PC-3 (cell line): Measurements from ENCODE around the gene WAS. TPM values are rescaled to one million over a fixed set of nuclear protein-coding genes. Genes with fewer than 3 reads are reported as not detected.
A peak's percentile ranks its signal among the peaks of the same experiment; 100 is the strongest.

Source experiments
- ATAC-seq: fragments of 200-7000 bp; cut with Tn5 transposase; 2 replicates; pipeline ENCODE4 v1.9.1; 2020; ENCODE audit warnings: mild to moderate bottlenecking, moderate library complexity
- BruUV-seq: library from RNA; stranded (reverse); fragments of 400-500 nt; replicated peaks from 2 replicates; lab custom pipeline; 2021; lab: Mats Ljungman, UMichigan
- CTCF ChIA-PET: fragments of 300-600 bp; sonication (Branson Sonifier 250); formaldehyde crosslinking; loops from one replicate; lab custom pipeline; 2022; ENCODE audit warnings: antibody characterized with exemption; lab: Charles Lee
- POLR2A ChIA-PET: fragments of 300-600 bp; sonication (Branson Sonifier 250); formaldehyde crosslinking; loops from one replicate; lab custom pipeline; 2022; ENCODE audit warnings: antibody characterized with exemption; ENCODE audit not compliant: unreplicated experiment; lab: Charles Lee
- DNase-seq: peaks from one replicate; pipeline ENCODE4 v3.0.0-alpha.2; 2015
- H2AFZ ChIP-seq: fragments of 300-600 bp; sonication (generic); 2 replicates; pipeline ENCODE4 v1.6.0; 2016; ENCODE audit warnings: antibody characterized with exemption, low read length
- H3F3A ChIP-seq: fragments of 300-600 bp; sonication (generic); one replicate; pipeline ENCODE4 v1.6.0; 2017; ENCODE audit warnings: antibody characterized with exemption, low read length, control low read depth, mild to moderate bottlenecking; ENCODE audit not compliant: unreplicated experiment
- H3K27ac ChIP-seq: fragments of 300-600 bp; sonication (generic); 2 replicates; pipeline ENCODE4 v1.5.1; 2016; ENCODE audit warnings: mild to moderate bottlenecking, low read length
- H3K27me3 ChIP-seq: fragments of 300-600 bp; sonication (generic); 2 replicates; pipeline ENCODE4 v1.6.1; 2016; ENCODE audit warnings: low read length, mixed read lengths
- H3K36me3 ChIP-seq: fragments of 300-600 bp; sonication (generic); 2 replicates; pipeline ENCODE4 v1.6.1; 2016; ENCODE audit warnings: low read depth, mixed run types, low read length, mixed read lengths
- H3K4me1 ChIP-seq: fragments of 300-600 bp; sonication (generic); 2 replicates; pipeline ENCODE4 v1.5.1; 2016; ENCODE audit warnings: low read length; ENCODE audit not compliant: insufficient read depth
- H3K4me2 ChIP-seq: fragments of 300-600 bp; sonication (generic); 2 replicates; pipeline ENCODE4 v1.6.0; 2016; ENCODE audit warnings: low read length
- H3K4me3 ChIP-seq: fragments of 300-600 bp; sonication (generic); 2 replicates; pipeline ENCODE4 v1.5.1; 2016; ENCODE audit warnings: mild to moderate bottlenecking, low read length, mixed read lengths
- H3K79me2 ChIP-seq: fragments of 300-600 bp; sonication (generic); 2 replicates; pipeline ENCODE4 v1.6.1; 2017; ENCODE audit warnings: low read length, mixed read lengths
- H3K9ac ChIP-seq: fragments of 300-600 bp; sonication (generic); 2 replicates; pipeline ENCODE4 v1.6.0; 2016; ENCODE audit warnings: mild to moderate bottlenecking, low read length
- H3K9me2 ChIP-seq: fragments of 300-600 bp; sonication (generic); replicated peaks from 2 replicates; pipeline ENCODE4 v1.6.1; 2016; ENCODE audit warnings: mixed run types, low read length, mixed read lengths
- H3K9me3 ChIP-seq: fragments of 300-600 bp; sonication (generic); 2 replicates; pipeline ENCODE4 v1.6.1; 2016; ENCODE audit warnings: low read length, mixed read lengths
- H4K20me1 ChIP-seq: fragments of 300-600 bp; sonication (generic); 2 replicates; pipeline ENCODE4 v1.6.1; 2016; ENCODE audit warnings: low read length, mixed read lengths
- EZH2 ChIP-seq: fragments of 300-600 bp; sonication (generic); IDR thresholded peaks from one replicate; pipeline ENCODE4 v1.6.1; 2017; ENCODE audit warnings: antibody characterized with exemption, mild to moderate bottlenecking, low read length; ENCODE audit not compliant: unreplicated experiment
- EZH2phosphoT487 ChIP-seq: fragments of 300-600 bp; sonication (generic); IDR thresholded peaks from 2 replicates; pipeline ENCODE4 v1.6.1; 2018; ENCODE audit warnings: mild to moderate bottlenecking, antibody characterized with exemption, low read length, borderline replicate concordance
- intact Hi-C: fragments of 100-400 bp; cut with micrococcal nuclease; formaldehyde crosslinking; loops from 2 replicates; pipeline ENCODE4 v1.9.0; 2023
- total RNA-seq: library from RNA; depleted of rRNA; stranded (reverse); fragments of >200 nt; gene quantifications from 2 replicates; pipeline ENCODE4 v1.2.3, GENCODE V29; 2014
- TF ChIP-seq, protein P1 (sequence below): fragments of 300-600 bp; sonication (generic); conservative IDR thresholded peaks from 2 replicates; pipeline ENCODE4 v1.5.1; 2017; ENCODE audit warnings: antibody characterized with exemption, low read depth, mild to moderate bottlenecking, low read length

The WAS gene
- total RNA-seq, 1 experiment from 2014 or later, result 0.66 TPM

DNA sequence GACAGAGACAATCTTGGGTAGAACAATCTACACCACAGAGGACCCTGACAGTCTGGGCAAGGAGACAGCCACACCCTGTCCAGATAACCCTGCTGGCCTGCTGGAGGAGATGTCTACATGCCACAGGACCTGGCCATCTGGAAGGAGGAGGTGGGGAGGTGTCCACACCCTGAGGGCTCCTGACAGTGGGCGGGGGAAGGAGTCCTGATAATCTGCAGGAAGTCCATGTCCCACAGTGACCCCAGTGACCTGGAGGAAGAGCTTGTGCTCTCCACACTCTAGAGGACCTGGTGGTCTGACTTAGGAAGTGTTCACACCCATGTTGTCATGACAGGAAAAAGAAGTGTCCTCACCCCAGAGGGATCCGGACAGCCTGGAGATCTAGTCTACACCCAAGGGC, 18.4 kb downstream of the WAS start:
- no peak overlapping the region for H3K4me3 ChIP-seq
- H3K9me3 ChIP-seq, result no peaks in the 10 kb centered on the region
- no peak overlapping the region for H3K27ac ChIP-seq
- ChIA-PET POLR2A (no interaction called here), CTCF (no interaction called here)
- H3F3A ChIP-seq, result peaks cover 4% of the 10 kb centered on the region
- H3K9ac ChIP-seq, result no peak overlapping the region
- H3K79me2 ChIP-seq, result peaks cover 59% of the 10 kb centered on the region
- peaks cover 27% of the 10 kb centered on the region for H3K36me3 ChIP-seq
- H3K4me1 ChIP-seq, result peaks cover 24% of the 10 kb centered on the region
- no peaks in the 10 kb centered on the region for H3K9me2 ChIP-seq
- peaks cover 8% of the 10 kb centered on the region; the same call in 1 of the 2 replicates for H4K20me1 ChIP-seq
- no peak for ATAC-seq
- H2AFZ ChIP-seq, result no peak overlapping the region
- no peak overlapping the region for H3K4me2 ChIP-seq
- no peaks in the 10 kb centered on the region for H3K27me3 ChIP-seq
- BruUV-seq, result no TSS peak
- no peak for DNase-seq
- intact Hi-C loops, result no loop called here
- TF ChIP-seq EZH2 (no peak), EZH2phosphoT487 (no peak)
- TF ChIP-seq, protein P1, sequence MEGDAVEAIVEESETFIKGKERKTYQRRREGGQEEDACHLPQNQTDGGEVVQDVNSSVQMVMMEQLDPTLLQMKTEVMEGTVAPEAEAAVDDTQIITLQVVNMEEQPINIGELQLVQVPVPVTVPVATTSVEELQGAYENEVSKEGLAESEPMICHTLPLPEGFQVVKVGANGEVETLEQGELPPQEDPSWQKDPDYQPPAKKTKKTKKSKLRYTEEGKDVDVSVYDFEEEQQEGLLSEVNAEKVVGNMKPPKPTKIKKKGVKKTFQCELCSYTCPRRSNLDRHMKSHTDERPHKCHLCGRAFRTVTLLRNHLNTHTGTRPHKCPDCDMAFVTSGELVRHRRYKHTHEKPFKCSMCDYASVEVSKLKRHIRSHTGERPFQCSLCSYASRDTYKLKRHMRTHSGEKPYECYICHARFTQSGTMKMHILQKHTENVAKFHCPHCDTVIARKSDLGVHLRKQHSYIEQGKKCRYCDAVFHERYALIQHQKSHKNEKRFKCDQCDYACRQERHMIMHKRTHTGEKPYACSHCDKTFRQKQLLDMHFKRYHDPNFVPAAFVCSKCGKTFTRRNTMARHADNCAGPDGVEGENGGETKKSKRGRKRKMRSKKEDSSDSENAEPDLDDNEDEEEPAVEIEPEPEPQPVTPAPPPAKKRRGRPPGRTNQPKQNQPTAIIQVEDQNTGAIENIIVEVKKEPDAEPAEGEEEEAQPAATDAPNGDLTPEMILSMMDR, result no peak

- peaks cover 52% of the 10 kb centered on the region for H3K79me2 ChIP-seq
- ATAC-seq, result no peak
- peaks cover 33% of the 10 kb centered on the region for H3K36me3 ChIP-seq
- H2AFZ ChIP-seq, result no peak overlapping the region
- no peak overlapping the region for H3K4me2 ChIP-seq
- no peak overlapping the region for H3K4me3 ChIP-seq
- peaks cover 22% of the 10 kb centered on the region for H3K4me1 ChIP-seq
- H3K9me2 ChIP-seq, result no peaks in the 10 kb centered on the region
- intact Hi-C loops, result no loop called here
- no peak overlapping the region for H3K9ac ChIP-seq
- H3F3A ChIP-seq, result peaks cover 4% of the 10 kb centered on the region
- H3K9me3 ChIP-seq, result no peaks in the 10 kb centered on the region
- no peak for DNase-seq
- no peak overlapping the region for H3K27ac ChIP-seq
- no peaks in the 10 kb centered on the region for H3K27me3 ChIP-seq
- no TSS peak for BruUV-seq
- TF ChIP-seq EZH2 (no peak), EZH2phosphoT487 (no peak)
- TF ChIP-seq, protein P1, result no peak
- peaks cover 8% of the 10 kb centered on the region; the same call in 1 of the 2 replicates for H4K20me1 ChIP-seq
- CTCF ChIA-PET, result no interaction called here
- POLR2A ChIA-PET, result no interaction called here
These were observed 19.1 kb downstream of the WAS start for GRCh38 chrX:48702716-48703115.

GRCh38 chrX:48703228-48703627, 19.6 kb downstream of the WAS start:
- TF ChIP-seq, protein P1, result no peak
- no peak for TF ChIP-seq EZH2
- TF ChIP-seq EZH2phosphoT487, result no peak
- Histone ChIP-seq H2AFZ (no peak overlapping the region), H4K20me1 (peaks cover 8% of the 10 kb centered on the region; the same call in 1 of the 2 replicates), H3K79me2 (peaks cover 47% of the 10 kb centered on the region), H3K36me3 (peaks cover 33% of the 10 kb centered on the region), H3K4me3 (no peak overlapping the region), H3F3A (peaks cover 4% of the 10 kb centered on the region), H3K9me3 (no peaks in the 10 kb centered on the region), H3K27ac (peak overlapping the region; percentile 47; the same call in 1 of the 2 replicates), H3K4me2 (no peak overlapping the region; the same call in 1 of the 2 replicates), H3K9me2 (no peaks in the 10 kb centered on the region), H3K9ac (no peak overlapping the region), H3K27me3 (no peaks in the 10 kb centered on the region), H3K4me1 (peaks cover 20% of the 10 kb centered on the region)
- ATAC-seq (no peak), DNase-seq (no peak)
- no TSS peak for BruUV-seq
- ChIA-PET CTCF (interaction anchor here (0.6 kb wide), 1 partner anchor 52 kb away, joined by 4 read pairs; no protein-coding TSS in a partner anchor), POLR2A (no interaction called here)
- intact Hi-C loops, result no loop called here
